Measurements from ENCODE around the gene POLR2E. TPM values are rescaled to one million over a fixed set of nuclear protein-coding genes. Genes with fewer than 3 reads are reported as not detected.
A peak's percentile ranks its signal among the peaks of the same experiment; 100 is the strongest.

POLR2E gene
- total and polyA plus RNA-seq, 2 of the 13 experiments (the other 11 are each of a cell fraction or from before 2014, with no cell fraction given) = 140 to 272 TPM

GRCh38 chr19:1103132-1103707 lies 8.0 kb upstream of the POLR2E start (continued):
- TF ChIP-seq DZIP1 (CRISPR knock-in tag; IDR thresholded peaks at IDR 0.05) = peak; percentile 93; the same call in 1 of the 2 replicates
- TF ChIP-seq IKZF1 (IDR thresholded peaks at IDR 0.05) = no peak
- TF ChIP-seq, protein P1, sequence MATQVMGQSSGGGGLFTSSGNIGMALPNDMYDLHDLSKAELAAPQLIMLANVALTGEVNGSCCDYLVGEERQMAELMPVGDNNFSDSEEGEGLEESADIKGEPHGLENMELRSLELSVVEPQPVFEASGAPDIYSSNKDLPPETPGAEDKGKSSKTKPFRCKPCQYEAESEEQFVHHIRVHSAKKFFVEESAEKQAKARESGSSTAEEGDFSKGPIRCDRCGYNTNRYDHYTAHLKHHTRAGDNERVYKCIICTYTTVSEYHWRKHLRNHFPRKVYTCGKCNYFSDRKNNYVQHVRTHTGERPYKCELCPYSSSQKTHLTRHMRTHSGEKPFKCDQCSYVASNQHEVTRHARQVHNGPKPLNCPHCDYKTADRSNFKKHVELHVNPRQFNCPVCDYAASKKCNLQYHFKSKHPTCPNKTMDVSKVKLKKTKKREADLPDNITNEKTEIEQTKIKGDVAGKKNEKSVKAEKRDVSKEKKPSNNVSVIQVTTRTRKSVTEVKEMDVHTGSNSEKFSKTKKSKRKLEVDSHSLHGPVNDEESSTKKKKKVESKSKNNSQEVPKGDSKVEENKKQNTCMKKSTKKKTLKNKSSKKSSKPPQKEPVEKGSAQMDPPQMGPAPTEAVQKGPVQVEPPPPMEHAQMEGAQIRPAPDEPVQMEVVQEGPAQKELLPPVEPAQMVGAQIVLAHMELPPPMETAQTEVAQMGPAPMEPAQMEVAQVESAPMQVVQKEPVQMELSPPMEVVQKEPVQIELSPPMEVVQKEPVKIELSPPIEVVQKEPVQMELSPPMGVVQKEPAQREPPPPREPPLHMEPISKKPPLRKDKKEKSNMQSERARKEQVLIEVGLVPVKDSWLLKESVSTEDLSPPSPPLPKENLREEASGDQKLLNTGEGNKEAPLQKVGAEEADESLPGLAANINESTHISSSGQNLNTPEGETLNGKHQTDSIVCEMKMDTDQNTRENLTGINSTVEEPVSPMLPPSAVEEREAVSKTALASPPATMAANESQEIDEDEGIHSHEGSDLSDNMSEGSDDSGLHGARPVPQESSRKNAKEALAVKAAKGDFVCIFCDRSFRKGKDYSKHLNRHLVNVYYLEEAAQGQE (IDR thresholded peaks at IDR 0.05; ENCODE audit: borderline replicate concordance in 1 of 2, low read depth in 1 of 2, low read length in 2 of 2) = 0 out of 4 replicates have a peak, but pooled peaks of 1 of the 2 experiments have one; percentile 24
- no peak for TF ChIP-seq ZNF256 (CRISPR knock-in tag; conservative IDR thresholded peaks at IDR 0.05)
- TF ChIP-seq, protein P2, sequence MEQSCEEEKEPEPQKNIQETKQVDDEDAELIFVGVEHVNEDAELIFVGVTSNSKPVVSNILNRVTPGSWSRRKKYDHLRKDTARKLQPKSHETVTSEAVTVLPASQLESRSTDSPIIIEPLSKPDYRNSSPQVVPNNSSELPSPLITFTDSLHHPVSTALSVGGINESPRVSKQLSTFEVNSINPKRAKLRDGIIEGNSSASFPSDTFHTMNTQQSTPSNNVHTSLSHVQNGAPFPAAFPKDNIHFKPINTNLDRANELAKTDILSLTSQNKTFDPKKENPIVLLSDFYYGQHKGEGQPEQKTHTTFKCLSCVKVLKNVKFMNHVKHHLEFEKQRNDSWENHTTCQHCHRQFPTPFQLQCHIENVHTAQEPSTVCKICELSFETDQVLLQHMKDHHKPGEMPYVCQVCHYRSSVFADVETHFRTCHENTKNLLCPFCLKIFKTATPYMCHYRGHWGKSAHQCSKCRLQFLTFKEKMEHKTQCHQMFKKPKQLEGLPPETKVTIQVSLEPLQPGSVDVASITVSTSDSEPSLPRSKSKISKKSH (CRISPR knock-in tag; IDR thresholded peaks at IDR 0.05; ENCODE audit: borderline replicate concordance) = no peak
- TF ChIP-seq ZNF580 (CRISPR knock-in tag; IDR thresholded peaks at IDR 0.05; ENCODE audit: borderline replicate concordance, low read depth) = no peak
- 0 out of 2 replicates have a peak, but pooled peaks have one; percentile 45 for TF ChIP-seq NAIF1 (CRISPR knock-in tag; IDR thresholded peaks at IDR 0.05; ENCODE audit: borderline replicate concordance)
- TF ChIP-seq ZNF224 (CRISPR knock-in tag; IDR thresholded peaks at IDR 0.05) = peak; percentile 45; the same call in 1 of the 2 replicates
- TF ChIP-seq TRAFD1 (CRISPR knock-in tag; IDR thresholded peaks at IDR 0.05; ENCODE audit: borderline replicate concordance) = no peak
- TF ChIP-seq, protein P3, sequence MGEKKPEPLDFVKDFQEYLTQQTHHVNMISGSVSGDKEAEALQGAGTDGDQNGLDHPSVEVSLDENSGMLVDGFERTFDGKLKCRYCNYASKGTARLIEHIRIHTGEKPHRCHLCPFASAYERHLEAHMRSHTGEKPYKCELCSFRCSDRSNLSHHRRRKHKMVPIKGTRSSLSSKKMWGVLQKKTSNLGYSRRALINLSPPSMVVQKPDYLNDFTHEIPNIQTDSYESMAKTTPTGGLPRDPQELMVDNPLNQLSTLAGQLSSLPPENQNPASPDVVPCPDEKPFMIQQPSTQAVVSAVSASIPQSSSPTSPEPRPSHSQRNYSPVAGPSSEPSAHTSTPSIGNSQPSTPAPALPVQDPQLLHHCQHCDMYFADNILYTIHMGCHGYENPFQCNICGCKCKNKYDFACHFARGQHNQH (CRISPR knock-in tag; IDR thresholded peaks at IDR 0.05) = no peak
- no peak for TF ChIP-seq RAD51 (IDR thresholded peaks at IDR 0.05; ENCODE audit: borderline replicate concordance)
- TF ChIP-seq NFRKB (IDR thresholded peaks at IDR 0.05) = no peak
- TF ChIP-seq ZNF460 (CRISPR knock-in tag; IDR thresholded peaks at IDR 0.05; ENCODE audit: borderline replicate concordance) = 0 out of 2 replicates have a peak, but pooled peaks have one; percentile 3
- TF ChIP-seq ZNF160 (CRISPR knock-in tag; IDR thresholded peaks at IDR 0.05) = no peak
